Tibial nerve (tissue), 4 donors: ENCODE data around the gene ARL5B.

Experiments used
- CTCF ChIP-seq, 5 experiments: fragments of 200-600 bp in 3 of 5; fragments of 450-650 bp in 2 of 5; sonication (generic) in 3 of 5; IDR thresholded peaks; one replicate each; pipeline ENCODE4 v1.5.1; 2016 to 2019; ENCODE audit warnings: antibody characterized with exemption in 5 of 5, mild to moderate bottlenecking in 3 of 5, moderate library complexity in 2 of 5
- EP300 ChIP-seq, 2 donors: sonication (generic); formaldehyde crosslinking; IDR thresholded peaks; one replicate each; pipeline ENCODE4 v1.6.1; 2017; ENCODE audit warnings: antibody characterized with exemption in 2 of 2, mild to moderate bottlenecking in 1 of 2

GRCh38 chr10:18651324-18652007 is 7.8 kb upstream of the ARL5B start, which contains the start of gene NSUN6:
- TF ChIP-seq CTCF (IDR thresholded peaks at IDR 0.05) (peak in 2 of 5 experiments; percentile 8 to 28), EP300 (IDR thresholded peaks at IDR 0.05) (peak; percentile 89 to 96)
